ACC112 (cell line): ENCODE results near the gene TTLL11.

Source experiments
- H2AFZ ChIP-seq: fragments of 200-600 bp; sonication (generic); one replicate; pipeline ENCODE4 v1.6.0; 2017; ENCODE audit warnings: antibody characterized with exemption, low read length; ENCODE audit not compliant: unreplicated experiment
- H3K27ac ChIP-seq: fragments of 200-600 bp; sonication (generic); 2 replicates; pipeline ENCODE4 v1.5.1; 2014; ENCODE audit warnings: low read depth, mild to moderate bottlenecking, antibody characterized with exemption, low read length, moderate library complexity
- H3K27me3 ChIP-seq: fragments of 200-600 bp; sonication (generic); 2 replicates; pipeline ENCODE4 v1.6.1; 2014; ENCODE audit warnings: mild to moderate bottlenecking, antibody characterized with exemption, low read length, moderate library complexity, mixed read lengths; ENCODE audit not compliant: insufficient read depth
- H3K36me3 ChIP-seq: fragments of 200-600 bp; sonication (generic); 2 replicates; pipeline ENCODE4 v1.6.1; 2016; ENCODE audit warnings: mild to moderate bottlenecking, antibody characterized with exemption, low read length, moderate library complexity, mixed read lengths; ENCODE audit not compliant: insufficient read depth
- H3K4me1 ChIP-seq: fragments of 200-600 bp; sonication (generic); one replicate; pipeline ENCODE4 v1.6.1; 2016; ENCODE audit warnings: low read length, mixed read lengths; ENCODE audit not compliant: insufficient read depth, unreplicated experiment, control insufficient read depth
- H3K4me3 ChIP-seq: fragments of 200-600 bp; sonication (generic); 2 replicates; pipeline ENCODE4 v1.5.1; 2014; ENCODE audit warnings: mild to moderate bottlenecking, low read depth, low read length
- H3K79me2 ChIP-seq: fragments of 200-600 bp; sonication (generic); one replicate; pipeline ENCODE4 v1.6.0; 2016; ENCODE audit warnings: low read length; ENCODE audit not compliant: control insufficient read depth, unreplicated experiment, insufficient read depth

The TTLL11 gene

DNA sequence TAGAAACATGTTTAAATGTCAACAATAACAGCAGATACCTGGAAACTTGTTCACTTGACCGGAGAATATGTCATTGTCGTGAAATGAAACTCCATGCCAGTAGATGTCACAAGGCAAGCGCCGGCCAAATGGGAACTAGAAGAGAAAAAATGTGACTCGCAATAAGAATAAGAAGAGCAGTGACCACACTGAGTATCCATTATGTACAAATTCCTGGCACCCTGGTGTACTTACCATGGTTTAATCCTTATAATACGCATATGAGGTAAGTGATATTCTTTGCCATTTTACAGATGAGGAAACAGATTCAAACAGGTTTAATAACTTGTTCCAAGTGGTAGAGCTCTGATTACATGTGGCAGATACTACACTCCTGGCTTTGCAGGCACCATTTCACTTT, 53.9 kb downstream of the TTLL11 start:
- no peak overlapping the region for H3K27ac ChIP-seq
- H3K27me3 ChIP-seq: no peaks in the 10 kb centered on the region
- no peaks in the 10 kb centered on the region for H3K79me2 ChIP-seq
- H2AFZ ChIP-seq: no peak overlapping the region
- H3K4me1 ChIP-seq: peaks cover 13% of the 10 kb centered on the region
- H3K4me3 ChIP-seq: no peak overlapping the region
- 0 out of 2 replicates have a peak, but pooled peaks cover 6% of the 10 kb centered on the region for H3K36me3 ChIP-seq

DNA sequence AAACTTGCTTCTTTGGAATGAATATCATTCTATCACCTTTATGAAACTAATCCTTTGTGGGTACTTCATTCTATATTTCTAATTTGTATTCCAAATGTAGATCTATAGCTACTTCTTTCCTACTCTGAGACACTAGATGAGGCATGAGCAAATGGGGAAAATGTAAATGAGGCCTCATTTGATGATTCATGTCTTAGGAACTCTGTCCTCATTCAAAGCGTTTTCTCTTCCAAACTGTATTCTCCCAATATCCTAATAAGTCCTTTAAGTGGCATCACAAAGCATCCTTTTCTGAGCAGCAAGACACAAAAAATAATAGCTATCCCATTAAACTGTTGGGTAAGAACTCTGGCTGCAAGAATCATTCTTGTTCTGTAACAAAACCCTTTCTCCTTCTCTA, 56.1 kb downstream of the TTLL11 start:
- Histone ChIP-seq H3K36me3 (no peaks in the 10 kb centered on the region), H3K4me1 (peaks cover 13% of the 10 kb centered on the region), H3K79me2 (no peaks in the 10 kb centered on the region), H2AFZ (no peak overlapping the region), H3K4me3 (no peak overlapping the region), H3K27me3 (no peaks in the 10 kb centered on the region), H3K27ac (no peak overlapping the region)

DNA sequence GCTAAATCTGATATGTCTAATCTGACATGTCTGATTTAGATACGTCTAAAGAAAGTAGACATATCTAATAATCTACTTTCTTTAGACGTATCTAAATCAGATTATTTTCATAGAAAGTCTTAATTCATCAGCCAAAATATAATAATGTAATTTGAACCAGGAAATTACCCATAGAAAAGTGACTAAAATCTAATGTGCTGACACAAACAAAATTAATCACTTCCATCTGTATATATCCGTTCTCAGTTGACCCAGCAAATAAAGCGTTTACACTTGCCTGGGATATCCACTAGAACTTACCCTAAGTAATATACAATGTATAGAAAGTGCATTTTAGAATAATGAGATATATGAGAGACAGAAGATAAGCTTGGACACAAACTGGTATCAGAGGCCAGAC, 56.7 kb downstream of the TTLL11 start:
- no peak overlapping the region for H2AFZ ChIP-seq
- H3K4me1 ChIP-seq: peaks cover 13% of the 10 kb centered on the region
- no peaks in the 10 kb centered on the region for H3K27me3 ChIP-seq
- H3K36me3 ChIP-seq: no peaks in the 10 kb centered on the region
- H3K4me3 ChIP-seq: no peak overlapping the region
- H3K79me2 ChIP-seq: no peaks in the 10 kb centered on the region
- no peak overlapping the region for H3K27ac ChIP-seq

GRCh38 chr9:122033775-122034373, 59.2 kb downstream of the TTLL11 start:
- Histone ChIP-seq H3K36me3 (no peaks in the 10 kb centered on the region), H3K79me2 (no peaks in the 10 kb centered on the region), H3K27me3 (no peaks in the 10 kb centered on the region), H2AFZ (no peak overlapping the region), H3K4me1 (peaks cover 13% of the 10 kb centered on the region), H3K27ac (no peak overlapping the region), H3K4me3 (no peak overlapping the region)

GRCh38 chr9:122032346-122032745, 60.8 kb downstream of the TTLL11 start:
- Histone ChIP-seq H3K79me2 (no peaks in the 10 kb centered on the region), H3K36me3 (no peaks in the 10 kb centered on the region; the same call in 1 of the 2 replicates), H3K27me3 (no peaks in the 10 kb centered on the region), H3K27ac (no peak overlapping the region), H3K4me3 (no peak overlapping the region), H2AFZ (no peak overlapping the region), H3K4me1 (peaks cover 8% of the 10 kb centered on the region)

GRCh38 chr9:122031776-122032175, 61.3 kb downstream of the TTLL11 start:
- Histone ChIP-seq H3K27ac (no peak overlapping the region), H2AFZ (no peak overlapping the region), H3K36me3 (no peaks in the 10 kb centered on the region; the same call in 1 of the 2 replicates), H3K27me3 (no peaks in the 10 kb centered on the region), H3K4me3 (no peak overlapping the region), H3K79me2 (no peaks in the 10 kb centered on the region), H3K4me1 (peaks cover 3% of the 10 kb centered on the region)

GRCh38 chr9:122031157-122031556, 62.0 kb downstream of the TTLL11 start:
- H3K79me2 ChIP-seq: no peaks in the 10 kb centered on the region
- H3K4me1 ChIP-seq: no peaks in the 10 kb centered on the region
- no peaks in the 10 kb centered on the region for H3K27me3 ChIP-seq
- no peak overlapping the region for H2AFZ ChIP-seq
- no peak overlapping the region for H3K27ac ChIP-seq
- H3K36me3 ChIP-seq: no peaks in the 10 kb centered on the region; the same call in 1 of the 2 replicates
- H3K4me3 ChIP-seq: no peak overlapping the region

DNA sequence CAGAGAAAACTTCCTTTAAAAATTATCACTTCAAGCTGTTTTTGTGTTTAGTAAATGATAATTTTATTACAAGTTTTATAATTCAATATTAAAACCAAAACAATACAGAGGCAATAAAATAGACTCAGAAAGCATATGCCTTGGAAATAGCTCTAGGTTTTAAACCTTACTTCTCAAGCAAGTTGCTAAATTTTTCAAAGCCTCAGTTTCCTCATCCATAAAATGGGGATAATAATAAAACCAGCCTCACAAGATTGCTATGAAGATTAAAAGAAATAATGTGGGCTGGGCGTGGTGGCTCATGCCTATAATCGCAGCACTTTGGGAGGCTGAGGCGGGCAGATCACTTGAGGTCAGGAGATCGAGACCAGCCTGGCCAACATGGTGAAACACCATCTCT, 62.8 kb downstream of the TTLL11 start:
- no peak overlapping the region for H2AFZ ChIP-seq
- no peak overlapping the region for H3K4me3 ChIP-seq
- no peaks in the 10 kb centered on the region; the same call in 1 of the 2 replicates for H3K36me3 ChIP-seq
- H3K4me1 ChIP-seq: no peaks in the 10 kb centered on the region
- no peaks in the 10 kb centered on the region for H3K27me3 ChIP-seq
- no peaks in the 10 kb centered on the region for H3K79me2 ChIP-seq
- H3K27ac ChIP-seq: no peak overlapping the region

GRCh38 chr9:122029898-122030297, 63.2 kb downstream of the TTLL11 start:
- Histone ChIP-seq H2AFZ (no peak overlapping the region), H3K27me3 (no peaks in the 10 kb centered on the region), H3K79me2 (no peaks in the 10 kb centered on the region), H3K4me1 (no peaks in the 10 kb centered on the region), H3K4me3 (no peak overlapping the region), H3K27ac (no peak overlapping the region), H3K36me3 (no peaks in the 10 kb centered on the region; the same call in 1 of the 2 replicates)

DNA sequence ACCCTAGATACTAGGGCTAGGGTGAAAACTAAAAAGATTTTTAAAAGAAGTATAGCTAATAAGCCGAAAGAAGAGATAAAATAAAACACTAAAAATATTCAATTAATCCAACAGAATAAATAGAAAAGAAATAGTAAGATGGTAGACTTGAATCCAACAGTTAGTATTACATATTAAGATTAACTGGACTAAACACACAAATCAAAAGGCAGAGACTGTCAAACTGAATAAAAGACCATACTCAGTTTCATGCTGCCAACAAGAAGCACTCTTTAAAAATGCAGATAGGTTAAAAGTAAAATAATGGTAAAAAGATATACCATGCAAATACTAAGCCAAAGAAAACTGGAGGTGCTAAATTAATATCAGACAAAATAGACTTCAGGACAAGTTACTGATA, 65.0 kb downstream of the TTLL11 start:
- Histone ChIP-seq H3K79me2 (no peaks in the 10 kb centered on the region), H2AFZ (no peak overlapping the region), H3K27ac (no peak overlapping the region), H3K36me3 (peaks cover 5% of the 10 kb centered on the region; the same call in 1 of the 2 replicates), H3K27me3 (no peaks in the 10 kb centered on the region), H3K4me3 (no peak overlapping the region), H3K4me1 (no peaks in the 10 kb centered on the region)

- Histone ChIP-seq H3K79me2 (no peaks in the 10 kb centered on the region), H3K36me3 (0 out of 2 replicates have a peak, but pooled peaks cover 5% of the 10 kb centered on the region), H3K27me3 (no peaks in the 10 kb centered on the region), H3K4me1 (no peaks in the 10 kb centered on the region), H2AFZ (no peak overlapping the region), H3K4me3 (no peak overlapping the region), H3K27ac (no peak overlapping the region)
Observed at GRCh38 chr9:122020398-122020797, 72.7 kb downstream of the TTLL11 start.
